ENCODE results near the gene DPP3. TPM values are rescaled to one million over a fixed set of nuclear protein-coding genes. Genes with fewer than 3 reads are reported as not detected.

Gene DPP3
- total RNA-seq, 1 donor: 70.4 TPM

GRCh38 chr11:66557733-66558326 is 77.6 kb downstream of the DPP3 start:
- no peak for DNase-seq (ENCODE audit: low read depth)
- H3K4me3 ChIP-seq (ENCODE audit: low read depth, low read length): no peak overlapping the region
- no peak for TF ChIP-seq CTCF (IDR thresholded peaks at IDR 0.05; ENCODE audit: insufficient read depth, low read depth, low read length)

Small RNAs within 50 kb of the gene (small RNA-seq; reads per million reads assigned to genes)
- not detected for gene RF00416

Other genes starting within 250 kb of the DPP3 start
- 18.7 and 24.6 TPM in 2 replicates for gene KLC2, start 222.7 kb upstream of the DPP3 start, total RNA-seq
- gene RAB1B, start 211.8 kb upstream of the DPP3 start, total RNA-seq: 88.9 and 89.5 TPM in 2 replicates
- gene CNIH2, start 202.3 kb upstream of the DPP3 start, total RNA-seq: 0.43 and 0.64 TPM in 2 replicates
- gene YIF1A, start 191.3 kb upstream of the DPP3 start, total RNA-seq: 187 and 189 TPM in 2 replicates
- under 0.01 TPM in 1 of 2 replicates, not detected in the other for gene TMEM151A, start 188.5 kb upstream of the DPP3 start, total RNA-seq
- 85.1 and 108 TPM in 2 replicates for gene CD248, start 163.4 kb upstream of the DPP3 start, total RNA-seq
- 19.0 and 23.8 TPM in 2 replicates for gene RIN1, start 144.0 kb upstream of the DPP3 start, total RNA-seq
- gene BRMS1, start 135.3 kb upstream of the DPP3 start, total RNA-seq: 42.3 and 47.0 TPM in 2 replicates
- 21.6 and 25.0 TPM in 2 replicates for gene B4GAT1, start 132.8 kb upstream of the DPP3 start, total RNA-seq
- gene SLC29A2, start 108.7 kb upstream of the DPP3 start, total RNA-seq: 0.64 and 0.86 TPM in 2 replicates
- 0.32 TPM in 1 of 2 replicates, not detected in the other for gene NPAS4, start 59.4 kb upstream of the DPP3 start, total RNA-seq
- gene MRPL11, start 41.6 kb upstream of the DPP3 start, total RNA-seq: 38.0 and 46.7 TPM in 2 replicates
- gene PELI3, start 13.5 kb upstream of the DPP3 start, total RNA-seq: 10.8 and 13.2 TPM in 2 replicates
- 25.4 and 34.5 TPM in 2 replicates for gene BBS1, start 30.2 kb downstream of the DPP3 start, total RNA-seq
- 9.5 and 11.0 TPM in 2 replicates for gene ZDHHC24, start 65.6 kb downstream of the DPP3 start, total RNA-seq
- under 0.01 TPM in 1 of 2 replicates, not detected in the other for gene ACTN3, start 66.5 kb downstream of the DPP3 start, total RNA-seq
- 9.9 and 12.6 TPM in 2 replicates for gene CTSF, start 88.2 kb downstream of the DPP3 start, total RNA-seq
- 0.43 and 0.64 TPM in 2 replicates for gene CCDC87, start 112.6 kb downstream of the DPP3 start, total RNA-seq
- 34.5 and 35.4 TPM in 2 replicates for gene CCS, start 112.8 kb downstream of the DPP3 start, total RNA-seq
- 24.8 and 32.8 TPM in 2 replicates for gene RBM14, start 136.2 kb downstream of the DPP3 start, total RNA-seq
- gene RBM4, start 158.3 kb downstream of the DPP3 start, total RNA-seq: 84.4 and 118 TPM in 2 replicates
- gene RBM4B, start 197.5 kb downstream of the DPP3 start, total RNA-seq: 15.8 and 27.2 TPM in 2 replicates
- under 0.01 and 1.3 TPM in 2 replicates for gene SPTBN2, start 248.8 kb downstream of the DPP3 start, total RNA-seq